WERI-Rb-1 (cell line): ENCODE data around the gene FRK.

Experiments
- DNase-seq: peaks from one replicate; pipeline ENCODE4 v3.0.0-alpha.2; 2020
- H3K27ac ChIP-seq: fragments of 250-450 bp; sonication (Bioruptor Pico); 2 replicates; pipeline ENCODE4 v1.5.1; 2020; ENCODE audit warnings: mild to moderate bottlenecking, moderate library complexity
- H3K27me3 ChIP-seq: fragments of 250-450 bp; sonication (Bioruptor Pico); 2 replicates; pipeline ENCODE4 v1.5.1; 2021; ENCODE audit warnings: mild to moderate bottlenecking, low read depth, moderate library complexity; ENCODE audit not compliant: insufficient read depth, severe bottlenecking
- H3K36me3 ChIP-seq: fragments of 250-450 bp; sonication (Bioruptor Pico); 2 replicates; pipeline ENCODE4 v1.5.1; 2020; ENCODE audit warnings: mild to moderate bottlenecking, moderate library complexity
- H3K4me3 ChIP-seq: 2 replicates; pipeline ENCODE4 v1.5.1; 2011; ENCODE audit warnings: low read depth, mild to moderate bottlenecking, control low read depth, low read length
- H3K9me3 ChIP-seq: fragments of 250-450 bp; sonication (Bioruptor Pico); 2 replicates; pipeline ENCODE4 v1.5.1; 2021; ENCODE audit warnings: mild to moderate bottlenecking, moderate library complexity; ENCODE audit not compliant: severe bottlenecking
- TF ChIP-seq, protein P1 (sequence below): IDR thresholded peaks from 2 replicates; pipeline ENCODE4 v1.5.1; 2011; ENCODE audit warnings: low read depth, mild to moderate bottlenecking, control low read depth, inconsistent platforms, low read length

The FRK gene

DNA sequence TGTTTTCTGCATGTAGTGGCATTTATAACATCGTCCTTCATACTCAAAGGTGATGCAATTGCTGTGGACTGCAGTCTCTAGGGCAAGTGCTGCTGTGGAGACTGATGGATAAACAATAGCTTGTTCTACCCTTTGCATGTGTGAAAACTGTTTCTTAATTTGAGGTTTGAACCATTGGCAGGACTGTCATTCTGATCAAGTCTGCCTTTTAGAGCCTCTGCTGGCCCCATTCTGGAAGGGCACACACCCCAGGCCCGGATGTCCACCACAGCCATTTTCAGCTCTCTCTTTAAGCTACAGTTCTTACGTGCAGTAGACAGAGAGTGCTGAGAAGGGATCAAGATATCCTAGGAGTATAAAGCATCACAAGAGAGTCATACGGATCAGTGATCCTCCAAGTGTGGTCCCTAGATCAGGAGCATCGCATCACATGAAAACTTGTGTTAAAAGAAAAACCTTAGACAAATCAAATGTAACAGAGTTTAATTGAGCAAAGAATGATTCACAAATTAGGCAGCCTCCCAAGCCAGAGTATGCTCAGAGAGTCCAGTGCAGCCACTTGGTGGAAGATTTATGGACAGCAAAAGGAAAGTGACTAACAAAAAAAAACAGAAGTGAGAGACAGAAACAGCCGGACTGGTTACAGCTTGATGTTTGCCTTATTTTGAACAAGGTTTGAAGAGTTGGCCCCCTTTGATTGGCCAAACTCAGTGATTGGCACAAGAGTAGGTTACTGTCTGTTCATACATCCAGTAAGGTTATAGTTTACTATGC, 52.0 kb downstream of the FRK start:
- TF ChIP-seq, protein P1, sequence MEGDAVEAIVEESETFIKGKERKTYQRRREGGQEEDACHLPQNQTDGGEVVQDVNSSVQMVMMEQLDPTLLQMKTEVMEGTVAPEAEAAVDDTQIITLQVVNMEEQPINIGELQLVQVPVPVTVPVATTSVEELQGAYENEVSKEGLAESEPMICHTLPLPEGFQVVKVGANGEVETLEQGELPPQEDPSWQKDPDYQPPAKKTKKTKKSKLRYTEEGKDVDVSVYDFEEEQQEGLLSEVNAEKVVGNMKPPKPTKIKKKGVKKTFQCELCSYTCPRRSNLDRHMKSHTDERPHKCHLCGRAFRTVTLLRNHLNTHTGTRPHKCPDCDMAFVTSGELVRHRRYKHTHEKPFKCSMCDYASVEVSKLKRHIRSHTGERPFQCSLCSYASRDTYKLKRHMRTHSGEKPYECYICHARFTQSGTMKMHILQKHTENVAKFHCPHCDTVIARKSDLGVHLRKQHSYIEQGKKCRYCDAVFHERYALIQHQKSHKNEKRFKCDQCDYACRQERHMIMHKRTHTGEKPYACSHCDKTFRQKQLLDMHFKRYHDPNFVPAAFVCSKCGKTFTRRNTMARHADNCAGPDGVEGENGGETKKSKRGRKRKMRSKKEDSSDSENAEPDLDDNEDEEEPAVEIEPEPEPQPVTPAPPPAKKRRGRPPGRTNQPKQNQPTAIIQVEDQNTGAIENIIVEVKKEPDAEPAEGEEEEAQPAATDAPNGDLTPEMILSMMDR: no peak
- Histone ChIP-seq H3K9me3 (no peaks in the 10 kb centered on the region), H3K27me3 (no peaks in the 10 kb centered on the region), H3K36me3 (no peaks in the 10 kb centered on the region), H3K4me3 (no peak overlapping the region), H3K27ac (no peak overlapping the region)
- DNase-seq: no peak

DNA sequence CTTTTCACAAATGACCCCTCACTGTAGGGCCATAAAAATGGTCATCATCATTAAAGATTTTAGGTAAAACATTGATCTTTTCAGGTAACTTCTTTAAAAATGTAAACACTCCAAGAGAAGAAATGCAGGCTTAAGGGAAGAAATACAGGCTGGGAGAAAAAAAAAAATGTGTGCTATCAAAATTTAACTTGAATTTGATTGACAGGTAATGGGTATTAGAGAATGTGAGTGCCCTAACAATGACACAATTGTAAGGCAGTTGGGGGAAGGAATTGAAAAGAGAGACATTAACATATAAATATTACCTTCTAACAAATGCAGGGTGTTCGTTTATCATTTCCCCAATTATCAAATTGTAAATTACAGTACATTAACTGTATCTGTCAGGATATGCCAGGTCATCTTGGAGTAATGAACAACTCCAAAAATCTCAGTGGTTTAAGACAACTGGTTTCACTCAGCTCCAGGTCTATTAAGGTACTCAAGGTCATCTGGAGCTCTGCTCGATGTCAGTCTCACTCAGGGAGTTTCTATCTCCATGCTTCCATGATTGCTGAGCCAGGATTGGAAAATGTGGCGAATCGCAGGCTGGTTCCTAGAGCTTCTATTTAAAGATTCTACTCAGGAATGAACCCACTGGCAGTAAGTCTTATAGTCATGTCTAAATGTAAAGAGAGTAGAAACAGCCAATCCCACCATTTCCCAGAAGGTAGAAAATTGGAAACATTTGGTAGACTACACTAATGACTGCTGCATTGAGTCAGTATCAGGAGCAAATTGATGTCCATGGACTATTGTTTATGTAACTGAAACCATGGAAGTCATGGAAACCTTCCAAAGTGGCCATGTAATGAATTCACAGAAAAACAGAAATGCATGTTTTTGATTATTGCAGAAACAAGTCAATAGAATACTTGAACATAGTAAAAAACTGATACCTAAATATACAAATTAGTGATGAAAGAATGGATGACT, 55.6 kb downstream of the FRK start:
- H3K27ac ChIP-seq: no peak overlapping the region

DNA sequence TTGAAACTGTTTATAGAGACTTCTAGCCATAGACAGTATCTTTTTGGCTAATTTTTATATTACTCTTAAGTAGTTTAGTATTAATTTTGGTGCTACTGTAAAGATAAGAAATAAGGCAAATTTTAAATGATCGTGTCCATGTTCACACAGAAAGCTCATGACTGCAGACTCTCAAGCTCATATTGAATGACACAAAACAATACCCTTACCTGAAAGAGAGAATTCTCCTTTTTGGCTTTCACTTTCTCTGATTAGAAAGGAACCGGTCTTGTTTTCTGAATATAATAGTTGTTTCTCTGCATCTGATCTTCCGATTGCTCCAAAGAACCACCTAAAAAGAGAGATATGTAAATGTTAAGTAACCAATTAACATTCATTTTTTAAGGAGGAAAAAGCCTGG, 57.0 kb downstream of the FRK start:
- no peaks in the 10 kb centered on the region for H3K36me3 ChIP-seq
- no peak overlapping the region for H3K27ac ChIP-seq
- no peaks in the 10 kb centered on the region for H3K9me3 ChIP-seq
- no peak for DNase-seq
- TF ChIP-seq, protein P1: no peak
- no peaks in the 10 kb centered on the region for H3K27me3 ChIP-seq
- no peak overlapping the region for H3K4me3 ChIP-seq

More for the DNA sequence above, 55.6 kb downstream of the FRK start:
- no peak overlapping the region for H3K4me3 ChIP-seq
- TF ChIP-seq, protein P1: no peak
- H3K36me3 ChIP-seq: no peaks in the 10 kb centered on the region
- no peaks in the 10 kb centered on the region for H3K9me3 ChIP-seq
- no peaks in the 10 kb centered on the region for H3K27me3 ChIP-seq
- DNase-seq: no peak

DNA sequence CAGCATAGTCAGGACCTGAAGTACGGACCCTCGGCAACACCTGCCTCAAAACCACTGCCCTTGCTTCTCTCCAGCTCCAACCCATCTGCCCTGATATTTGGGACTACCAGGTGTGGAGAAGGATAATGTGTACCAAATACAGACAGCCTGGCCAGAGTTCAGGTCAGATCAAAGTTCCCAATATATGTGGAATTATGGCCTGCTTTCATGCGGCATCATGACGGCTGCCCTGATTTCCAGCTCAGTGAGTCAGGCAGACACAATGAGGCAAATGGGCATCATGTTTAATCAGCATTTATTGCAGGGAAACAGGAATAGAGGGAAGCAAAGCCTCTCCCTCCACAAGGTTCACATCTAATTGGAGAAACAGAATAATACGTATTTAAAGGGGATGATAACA, 57.9 kb downstream of the FRK start:
- TF ChIP-seq, protein P1: no peak
- Histone ChIP-seq H3K4me3 (no peak overlapping the region), H3K27me3 (no peaks in the 10 kb centered on the region), H3K36me3 (no peaks in the 10 kb centered on the region), H3K27ac (no peak overlapping the region), H3K9me3 (no peaks in the 10 kb centered on the region)
- DNase-seq: no peak

DNA sequence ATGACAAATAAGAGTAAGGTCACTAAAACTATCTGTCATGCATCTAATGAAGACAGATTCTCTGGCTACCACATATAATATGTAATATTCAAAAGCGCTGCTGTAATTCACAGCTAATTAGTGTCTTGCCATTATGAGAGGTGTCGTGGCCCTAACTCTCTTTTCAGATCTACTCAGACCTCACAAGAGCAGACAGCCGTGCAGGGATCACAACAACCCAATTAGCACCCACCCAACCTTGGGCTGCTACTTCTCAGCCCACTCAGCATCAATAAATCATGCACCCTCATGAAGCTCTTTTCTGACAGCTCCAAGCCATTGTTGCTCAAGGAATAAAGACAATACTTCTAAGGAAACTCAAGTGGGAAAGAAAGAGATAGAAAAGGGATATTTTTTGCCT, 61.5 kb downstream of the FRK start:
- no peak for DNase-seq
- Histone ChIP-seq H3K27ac (no peak overlapping the region), H3K4me3 (no peak overlapping the region), H3K36me3 (no peaks in the 10 kb centered on the region), H3K27me3 (no peaks in the 10 kb centered on the region), H3K9me3 (no peaks in the 10 kb centered on the region)
- TF ChIP-seq, protein P1: no peak
